NCI-H2227 treated with DMSO at 0.1 percent for 48 hours (cell line): ENCODE data around the gene SNAP47.

Source experiments
- DNase-seq: peaks from one replicate; lab custom pipeline; 2025; lab: John Stamatoyannopoulos, UW

The SNAP47 gene

DNA sequence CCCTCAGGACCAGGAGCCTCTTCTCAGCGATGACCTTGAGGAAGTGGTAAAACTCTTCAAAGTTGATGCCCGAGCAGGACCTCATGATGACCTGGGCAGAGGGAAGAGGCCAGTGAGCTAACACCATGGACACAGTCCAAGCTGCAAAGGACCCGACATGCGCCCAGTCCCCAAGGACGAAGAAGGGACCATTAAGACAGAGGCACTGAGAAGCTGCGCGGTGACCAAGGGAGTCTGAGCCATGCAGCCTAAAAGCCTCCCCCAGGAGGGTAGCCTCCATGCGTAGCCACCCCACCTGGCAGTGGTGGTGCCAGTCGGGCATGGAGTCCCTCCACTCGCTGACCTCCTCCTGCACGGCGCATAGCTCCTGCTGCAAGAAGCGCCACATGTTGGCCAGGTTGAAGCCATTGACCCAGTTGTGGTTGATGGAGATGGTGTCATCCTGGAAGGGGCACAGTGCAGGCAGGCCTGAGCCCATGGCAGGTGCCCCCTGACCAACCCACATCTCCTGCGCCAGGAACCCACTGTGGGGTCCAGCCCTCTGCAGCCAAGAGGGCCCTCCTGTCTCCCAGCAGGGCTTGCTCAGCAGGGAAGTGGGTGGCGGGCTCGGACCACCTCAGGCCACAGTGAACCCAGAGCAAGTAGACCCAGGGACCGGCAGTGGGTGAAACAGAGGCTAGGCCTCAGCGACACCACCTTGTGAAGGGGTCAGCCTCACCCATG is 2.5 kb upstream of the SNAP47 start:
- DNase-seq: no peak

GRCh38 chr1:227733309-227733705 is 1.9 kb upstream of the SNAP47 start:
- DNase-seq: no peak

- DNase-seq: no peak
These were observed 1.3 kb upstream of the SNAP47 start for GRCh38 chr1:227733751-227734545.

GRCh38 chr1:227734546-227734855 is 734 bp upstream of the SNAP47 start:
- DNase-seq: no peak

- no peak for DNase-seq
These were observed 477 bp downstream of the SNAP47 start for GRCh38 chr1:227735539-227736285.

GRCh38 chr1:227736814-227737432 is 1.7 kb downstream of the SNAP47 start:
- no peak for DNase-seq

- no peak for DNase-seq
These were observed 3.6 kb downstream of the SNAP47 start for GRCh38 chr1:227738820-227739219.

DNA sequence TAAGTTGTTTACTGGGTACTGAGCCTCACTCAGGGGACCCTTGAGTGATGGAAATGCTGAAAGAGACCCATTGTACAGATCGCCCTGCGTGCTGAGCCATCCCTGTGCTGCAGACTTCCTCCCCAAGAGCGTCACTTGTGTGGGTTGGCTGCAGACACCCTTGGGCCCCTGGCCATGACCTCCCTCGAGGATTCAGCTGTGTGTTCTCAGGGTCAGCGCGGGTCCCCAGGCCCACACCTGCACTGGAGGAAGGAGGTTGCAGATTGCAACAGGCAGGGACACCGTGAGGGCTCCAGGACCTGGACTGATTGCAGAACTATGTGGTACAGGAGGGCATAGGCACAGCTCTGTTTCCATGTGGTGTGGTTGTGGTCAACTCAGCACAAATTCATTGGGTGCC is 4.4 kb downstream of the SNAP47 start:
- no peak for DNase-seq

- no peak for DNase-seq
These were observed 5.2 kb downstream of the SNAP47 start for GRCh38 chr1:227740401-227740960.

GRCh38 chr1:227741166-227741870 is 6.1 kb downstream of the SNAP47 start:
- no peak for DNase-seq

GRCh38 chr1:227742738-227743715 is 7.8 kb downstream of the SNAP47 start:
- DNase-seq: no peak

- DNase-seq: no peak
These were observed 9.4 kb downstream of the SNAP47 start for GRCh38 chr1:227744668-227745067.

- DNase-seq: no peak
These were observed 10.5 kb downstream of the SNAP47 start for GRCh38 chr1:227745568-227746265.

GRCh38 chr1:227746676-227747075 is 11.4 kb downstream of the SNAP47 start:
- no peak for DNase-seq

GRCh38 chr1:227747382-227747781 is 12.1 kb downstream of the SNAP47 start:
- DNase-seq: no peak

DNA sequence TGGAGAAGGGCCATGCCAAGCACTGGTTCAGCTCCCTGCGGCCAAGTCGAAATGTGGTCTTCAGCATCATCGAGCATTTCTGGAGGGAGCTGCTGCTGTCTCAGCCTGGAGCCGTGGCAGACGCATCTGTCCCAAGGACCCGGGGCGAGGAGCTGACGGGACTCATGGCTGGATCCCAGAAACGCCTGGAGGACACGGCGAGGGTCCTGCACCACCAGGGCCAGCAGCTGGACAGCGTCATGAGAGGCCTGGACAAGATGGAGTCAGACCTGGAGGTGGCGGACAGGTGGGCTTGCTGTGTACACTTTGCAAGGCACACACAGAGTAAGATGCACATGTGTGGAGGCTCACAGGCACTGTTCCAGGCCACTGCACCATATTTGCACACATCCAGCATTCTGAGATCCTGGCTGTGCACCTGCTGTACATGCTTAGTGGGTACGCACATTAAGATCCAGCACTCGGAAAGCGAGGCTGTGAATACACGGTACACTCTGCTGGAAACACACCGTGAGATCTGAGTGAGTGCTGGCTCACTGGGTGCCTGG is 12.8 kb downstream of the SNAP47 start:
- no peak for DNase-seq

GRCh38 chr1:227748496-227749182 is 13.4 kb downstream of the SNAP47 start:
- no peak for DNase-seq

DNA sequence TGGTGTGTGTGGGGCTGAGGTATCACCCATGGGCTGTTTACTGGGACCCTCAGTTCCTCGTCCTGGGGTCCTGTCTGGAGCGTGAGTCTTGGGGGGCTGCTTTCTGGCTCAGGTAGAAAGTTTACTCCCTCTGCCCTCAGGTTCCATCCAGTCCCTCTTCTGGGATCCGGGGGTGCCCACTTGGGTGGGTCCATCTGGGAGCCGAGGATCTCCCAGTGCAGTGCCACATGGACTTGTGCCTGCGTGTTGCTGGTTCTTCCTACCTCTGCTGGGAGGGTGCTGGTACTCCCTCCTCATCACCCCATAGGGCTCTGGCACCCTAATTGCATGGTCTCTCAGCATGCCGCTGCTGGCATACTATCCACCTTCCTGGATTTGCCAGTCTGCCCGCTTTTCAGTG is 14.0 kb downstream of the SNAP47 start:
- no peak for DNase-seq
